ENCODE results near the gene PLEKHH3. TPM values are rescaled to one million over a fixed set of nuclear protein-coding genes. Genes with fewer than 3 reads are reported as not detected.
"Not testable (repeated sequence)": the region's sequence is repeated elsewhere in the genome, so short reads cannot be mapped to it uniquely, and the experiment has no call there.

The PLEKHH3 gene
- total and polyA plus RNA-seq, 9 donors = 27.2 to 57.5 (median 42.4) TPM

DNA sequence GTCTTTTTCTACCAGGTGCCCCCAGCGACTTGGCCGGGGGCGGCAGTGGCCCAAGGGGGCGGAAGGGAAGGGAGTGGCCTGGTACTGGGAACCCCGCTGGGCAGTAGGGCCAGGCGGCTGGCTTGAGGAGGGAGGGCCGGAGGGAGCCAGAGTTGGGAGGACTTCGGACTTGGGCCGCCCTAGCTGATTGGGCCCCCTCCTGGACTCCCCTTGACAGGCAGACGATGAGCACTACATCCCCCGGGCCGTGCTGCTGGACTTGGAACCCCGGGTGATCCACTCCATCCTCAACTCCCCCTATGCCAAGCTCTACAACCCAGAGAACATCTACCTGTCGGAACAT lies 16.9 kb downstream of the PLEKHH3 start:
- not testable (repeated sequence) for H3K4me1 ChIP-seq (ENCODE audit: control insufficient read depth, insufficient read depth, low read length); H3K27me3 ChIP-seq (ENCODE audit: control insufficient read depth, insufficient read depth, low read length); DNase-seq; H3K27ac ChIP-seq (ENCODE audit: low read length); H3K4me3 ChIP-seq (ENCODE audit: low read length); H3K9me3 ChIP-seq (replicated peaks; ENCODE audit: control insufficient read depth, low read depth, low read length)
- peaks cover 25% of the 10 kb centered on the region for H3K36me3 ChIP-seq (ENCODE audit: control insufficient read depth, insufficient read depth, low read length)
- no CpG with 5 or more reads among the region's 14 CpGs for WGBS (ENCODE audit: insufficient coverage)

DNA sequence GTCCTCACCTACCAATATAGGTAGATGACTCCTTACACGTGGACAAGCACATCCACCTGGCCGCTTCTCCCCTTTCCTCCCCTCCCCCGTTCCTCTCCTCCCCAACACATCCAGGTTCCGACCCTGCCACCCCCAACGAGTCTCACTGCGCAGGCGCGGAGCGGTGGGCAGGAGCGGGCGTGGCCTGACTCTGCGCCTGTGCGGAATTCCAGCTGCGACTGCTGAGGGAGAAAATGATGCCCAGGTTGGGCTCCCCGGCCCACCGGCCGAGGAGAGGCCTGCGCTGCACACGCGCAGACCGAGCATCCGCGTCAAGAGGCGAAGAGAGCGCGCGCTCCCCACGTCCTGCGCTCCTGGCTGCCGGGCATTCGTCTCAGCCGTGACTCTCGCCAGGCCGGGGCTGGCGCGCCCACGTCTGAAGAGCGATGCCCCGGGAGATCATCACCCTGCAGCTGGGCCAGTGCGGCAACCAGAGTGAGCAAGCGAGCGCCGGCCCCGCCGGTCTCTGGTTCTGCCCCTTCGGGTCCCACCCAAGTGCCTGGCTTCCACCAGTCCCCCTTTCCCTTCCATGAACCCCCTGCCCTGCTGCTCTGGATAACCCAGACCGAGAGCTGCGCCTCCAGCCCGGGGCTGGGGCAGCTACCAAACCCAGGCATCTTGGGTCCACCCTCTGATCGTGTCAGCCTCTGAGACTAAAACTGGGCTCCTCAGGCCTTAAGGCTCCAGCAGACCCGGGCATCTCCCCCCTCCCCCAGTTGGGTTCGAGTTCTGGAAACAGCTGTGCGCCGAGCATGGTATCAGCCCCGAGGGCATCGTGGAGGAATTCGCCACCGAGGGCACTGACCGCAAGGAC lies 17.5 kb downstream of the PLEKHH3 start, which contains the start of gene TUBG2:
Gene TUBG2 (plus strand): TSS at position 206 of the 853 bp plus-strand sequence. CDS start 220 bp downstream, at position 426.
- Histone ChIP-seq H3K4me1 (ENCODE audit: control insufficient read depth, insufficient read depth, low read length) (peaks cover 9% of the 10 kb centered on the region), H3K9me3 (replicated peaks; ENCODE audit: control insufficient read depth, low read depth, low read length) (no peaks in the 10 kb centered on the region), H3K27ac (ENCODE audit: low read length) (peak within 1 kb of the TSS; percentile 57), H3K36me3 (ENCODE audit: control insufficient read depth, insufficient read depth, low read length) (peaks cover 22% of the 10 kb centered on the region), H3K4me3 (ENCODE audit: low read length) (peak within 1 kb of the TSS; percentile 75), H3K27me3 (ENCODE audit: control insufficient read depth, insufficient read depth, low read length) (no peaks in the 10 kb centered on the region)
- peak; percentile 94 for DNase-seq
- WGBS (ENCODE audit: insufficient coverage) = under 1% methylated on average over 50 of the region's 59 CpGs

DNA sequence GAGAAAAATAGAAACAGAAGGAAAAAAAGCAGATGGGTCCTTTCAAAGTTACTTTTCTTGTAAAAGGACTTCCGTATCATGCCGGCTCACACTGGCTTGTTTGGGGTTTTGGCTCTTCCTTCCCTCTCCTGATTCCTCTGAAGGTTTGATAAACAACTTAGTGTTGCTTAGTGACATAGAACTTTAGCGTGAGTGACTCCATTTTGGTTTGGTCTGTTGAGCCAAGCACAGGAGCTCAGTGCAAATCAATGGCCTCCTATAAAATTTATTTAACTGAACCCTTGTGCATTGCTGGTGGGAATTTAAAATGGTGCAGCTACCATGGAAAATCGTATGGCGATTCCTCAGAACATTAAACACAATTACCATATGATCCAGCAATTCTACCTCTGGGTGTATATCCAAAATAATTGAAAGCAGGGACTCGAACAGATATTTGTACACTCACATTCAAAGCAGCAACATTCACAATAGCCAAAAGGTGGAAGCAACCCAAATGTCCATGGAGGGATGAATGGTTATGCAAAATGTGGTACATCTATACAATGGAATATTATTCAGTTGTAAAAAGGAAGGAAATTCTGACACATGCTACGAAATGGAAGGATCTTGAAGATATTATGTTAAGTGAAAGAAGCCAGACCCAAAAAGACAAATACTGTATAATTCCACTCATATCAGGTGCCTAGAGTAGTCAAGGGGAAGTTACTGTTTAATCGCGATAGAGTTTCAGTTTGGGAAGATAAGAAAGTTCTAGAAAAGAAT lies 18.8 kb downstream of the PLEKHH3 start:
- Histone ChIP-seq H3K9me3 (replicated peaks; ENCODE audit: control insufficient read depth, low read depth, low read length) (no peaks in the 10 kb centered on the region), H3K4me3 (ENCODE audit: low read length) (no peak overlapping the region), H3K36me3 (ENCODE audit: control insufficient read depth, insufficient read depth, low read length) (peaks cover 13% of the 10 kb centered on the region), H3K27ac (ENCODE audit: low read length) (no peak overlapping the region), H3K4me1 (ENCODE audit: control insufficient read depth, insufficient read depth, low read length) (peaks cover 21% of the 10 kb centered on the region), H3K27me3 (ENCODE audit: control insufficient read depth, insufficient read depth, low read length) (peaks cover 7% of the 10 kb centered on the region)
- WGBS (ENCODE audit: insufficient coverage) = 100% methylated on average over 2 of the region's 9 CpGs
- no peak for DNase-seq

DNA sequence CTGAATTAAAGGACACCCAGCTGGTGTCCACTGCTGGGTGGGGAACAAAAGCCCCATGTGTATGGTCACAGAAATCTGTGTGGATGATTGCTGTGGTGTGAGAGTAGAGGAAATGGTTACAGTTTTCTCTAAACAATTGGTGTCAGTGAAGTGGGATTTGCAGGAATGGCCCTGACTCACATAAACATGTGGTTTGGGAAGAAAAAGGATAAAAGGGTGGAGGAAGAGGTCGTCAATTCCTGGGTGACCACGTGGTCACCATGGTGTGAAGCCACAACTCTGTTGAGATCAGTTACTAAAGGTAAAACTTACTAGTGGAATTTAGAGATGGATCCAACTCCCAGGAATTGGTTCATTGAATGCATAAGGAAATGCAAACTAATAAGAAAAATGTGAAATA lies 21.3 kb downstream of the PLEKHH3 start:
- H3K4me3 ChIP-seq (ENCODE audit: low read length) = no peak overlapping the region
- WGBS (ENCODE audit: insufficient coverage) = 58% methylated on average over 2 of the region's 2 CpGs
- no peak for DNase-seq
- H3K27ac ChIP-seq (ENCODE audit: low read length) = no peak overlapping the region
- H3K4me1 ChIP-seq (ENCODE audit: control insufficient read depth, insufficient read depth, low read length) = peaks cover 18% of the 10 kb centered on the region
- no peaks in the 10 kb centered on the region for H3K9me3 ChIP-seq (replicated peaks; ENCODE audit: control insufficient read depth, low read depth, low read length)
- H3K36me3 ChIP-seq (ENCODE audit: control insufficient read depth, insufficient read depth, low read length) = no peaks in the 10 kb centered on the region
- peaks cover 7% of the 10 kb centered on the region for H3K27me3 ChIP-seq (ENCODE audit: control insufficient read depth, insufficient read depth, low read length)

DNA sequence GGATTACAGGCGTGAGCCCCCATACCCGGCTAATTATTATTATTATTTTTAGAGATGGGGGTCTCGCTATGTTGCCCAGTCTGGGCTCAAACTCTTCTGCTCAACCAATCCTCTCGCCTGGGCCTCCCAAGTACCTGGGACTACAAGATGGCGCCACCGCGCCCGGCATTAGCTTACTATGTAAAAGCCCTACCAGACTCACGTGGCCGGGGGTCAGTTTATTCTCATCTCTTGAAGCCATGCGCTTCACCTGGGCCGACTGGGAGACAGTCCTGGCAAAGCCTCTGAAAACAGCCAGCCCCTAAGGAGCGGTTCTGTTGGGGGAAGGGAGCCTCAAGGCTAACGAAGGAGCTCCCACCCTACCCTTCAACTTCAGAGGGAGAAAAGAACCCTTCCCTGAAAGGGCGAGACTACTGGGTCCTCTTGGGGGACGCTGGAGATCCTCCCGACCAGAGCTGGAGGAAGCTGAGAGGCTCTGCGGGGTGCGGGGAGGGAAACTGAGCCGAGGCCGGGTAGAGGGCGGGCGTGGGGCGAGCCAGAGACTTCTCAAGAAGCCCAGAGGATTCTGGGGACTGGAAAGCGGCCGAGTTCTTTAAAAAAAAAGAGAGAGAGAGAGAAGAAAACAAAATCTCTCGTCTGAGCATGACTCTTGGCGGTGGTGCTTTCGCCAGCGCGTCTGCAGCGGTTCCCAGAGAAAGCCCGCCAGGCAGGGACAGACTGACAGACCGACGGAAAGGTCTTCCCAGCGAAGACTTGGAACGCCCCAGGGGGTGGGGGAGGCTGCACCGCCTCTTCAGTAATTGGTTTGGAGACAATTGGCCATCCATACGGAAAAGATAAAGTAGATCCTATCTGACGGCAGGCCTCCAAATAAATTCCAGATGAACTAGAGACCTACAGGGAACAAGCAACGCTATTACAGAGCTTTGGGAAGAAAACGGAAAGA lies 23.3 kb downstream of the PLEKHH3 start:
- Histone ChIP-seq H3K4me1 (ENCODE audit: control insufficient read depth, insufficient read depth, low read length) (peaks cover 15% of the 10 kb centered on the region), H3K9me3 (replicated peaks; ENCODE audit: control insufficient read depth, low read depth, low read length) (no peaks in the 10 kb centered on the region)
- WGBS (ENCODE audit: insufficient coverage) = 4% methylated on average over 23 of the region's 42 CpGs

DNA sequence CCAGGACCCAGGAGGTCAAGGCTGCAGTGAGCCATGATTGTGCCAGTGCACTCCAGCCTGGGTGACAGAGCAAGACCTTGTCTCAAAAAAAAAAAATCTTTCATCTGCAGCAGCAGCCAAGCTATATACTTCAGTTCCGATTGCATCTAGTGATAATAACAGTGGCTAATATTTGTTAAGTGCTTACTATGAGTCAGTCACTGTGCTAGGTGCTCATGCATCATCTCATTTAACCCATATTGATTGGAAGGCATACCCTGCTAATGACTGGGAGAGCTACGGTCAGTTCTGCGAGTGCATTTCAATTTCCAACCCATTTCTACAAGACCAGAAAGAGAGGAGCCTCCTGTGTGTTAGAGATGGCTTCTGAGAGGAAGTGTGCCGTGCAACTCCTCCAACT lies 25.4 kb downstream of the PLEKHH3 start:
- WGBS (ENCODE audit: insufficient coverage) = no CpG with 5 or more reads among the region's 4 CpGs
- no peaks in the 10 kb centered on the region for H3K9me3 ChIP-seq (replicated peaks; ENCODE audit: control insufficient read depth, low read depth, low read length)
- DNase-seq = no peak

More for the DNA sequence above, 23.3 kb downstream of the PLEKHH3 start:
- peak overlapping the region; percentile 41 for H3K4me3 ChIP-seq (ENCODE audit: low read length)
- peak; percentile 96 for DNase-seq
- H3K27me3 ChIP-seq (ENCODE audit: control insufficient read depth, insufficient read depth, low read length) = peaks cover 7% of the 10 kb centered on the region
- no peaks in the 10 kb centered on the region for H3K36me3 ChIP-seq (ENCODE audit: control insufficient read depth, insufficient read depth, low read length)
- peak overlapping the region; percentile 88 for H3K27ac ChIP-seq (ENCODE audit: low read length)

DNA sequence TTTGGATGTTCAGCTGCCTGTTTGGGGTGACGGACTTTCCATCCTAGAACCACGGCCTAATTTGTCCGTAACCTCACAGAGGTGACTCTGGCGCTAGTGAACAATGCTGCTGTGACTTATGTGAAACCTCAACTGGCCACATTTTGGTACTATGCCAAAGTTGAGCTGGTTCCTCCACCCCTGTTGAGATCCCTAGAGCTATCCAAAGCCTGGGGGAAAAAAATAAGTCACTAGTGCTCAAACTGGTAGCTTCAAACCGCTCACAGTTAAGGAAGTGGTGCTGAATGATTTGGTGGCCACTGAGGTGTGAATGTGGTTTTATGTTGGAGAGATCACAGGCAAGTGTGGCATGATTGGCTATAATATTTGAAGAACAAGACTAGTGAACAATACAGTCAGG lies 29.0 kb downstream of the PLEKHH3 start:
- Histone ChIP-seq H3K27ac (ENCODE audit: low read length) (no peak overlapping the region), H3K27me3 (ENCODE audit: control insufficient read depth, insufficient read depth, low read length) (no peaks in the 10 kb centered on the region), H3K4me1 (ENCODE audit: control insufficient read depth, insufficient read depth, low read length) (no peaks in the 10 kb centered on the region), H3K4me3 (ENCODE audit: low read length) (no peak overlapping the region), H3K36me3 (ENCODE audit: control insufficient read depth, insufficient read depth, low read length) (no peaks in the 10 kb centered on the region), H3K9me3 (replicated peaks; ENCODE audit: control insufficient read depth, low read depth, low read length) (no peaks in the 10 kb centered on the region)
- WGBS (ENCODE audit: insufficient coverage) = 75% methylated on average over 5 of the region's 5 CpGs
- no peak for DNase-seq

More for the DNA sequence above, 25.4 kb downstream of the PLEKHH3 start:
- Histone ChIP-seq H3K4me3 (ENCODE audit: low read length) (no peak overlapping the region), H3K36me3 (ENCODE audit: control insufficient read depth, insufficient read depth, low read length) (no peaks in the 10 kb centered on the region), H3K27ac (ENCODE audit: low read length) (no peak overlapping the region), H3K4me1 (ENCODE audit: control insufficient read depth, insufficient read depth, low read length) (peaks cover 15% of the 10 kb centered on the region), H3K27me3 (ENCODE audit: control insufficient read depth, insufficient read depth, low read length) (peaks cover 7% of the 10 kb centered on the region)

DNA sequence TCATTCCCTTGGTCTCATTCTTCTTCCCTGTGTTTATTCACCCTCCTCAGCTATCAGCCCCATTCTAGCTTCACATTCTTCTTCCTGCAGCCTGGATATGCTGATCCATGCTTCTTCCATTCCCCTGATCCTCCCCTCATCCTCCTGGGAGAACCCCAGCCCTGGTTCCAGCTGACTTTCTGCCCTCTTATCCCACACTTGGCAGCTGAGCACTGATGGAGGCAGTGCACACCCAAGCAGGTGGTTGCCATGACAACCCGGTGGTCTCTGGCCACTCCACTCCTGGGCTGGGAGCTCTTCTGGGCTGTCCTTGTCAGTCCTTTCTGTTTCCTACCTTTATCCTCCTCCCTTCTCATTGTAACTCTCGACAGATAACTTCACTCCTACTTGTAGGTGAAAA lies 34.5 kb downstream of the PLEKHH3 start:
- Histone ChIP-seq H3K4me3 (ENCODE audit: low read length) (no peak overlapping the region), H3K36me3 (ENCODE audit: control insufficient read depth, insufficient read depth, low read length) (no peaks in the 10 kb centered on the region), H3K9me3 (replicated peaks; ENCODE audit: control insufficient read depth, low read depth, low read length) (no peaks in the 10 kb centered on the region), H3K27me3 (ENCODE audit: control insufficient read depth, insufficient read depth, low read length) (no peaks in the 10 kb centered on the region), H3K27ac (ENCODE audit: low read length) (no peak overlapping the region), H3K4me1 (ENCODE audit: control insufficient read depth, insufficient read depth, low read length) (no peaks in the 10 kb centered on the region)
- 18% methylated on average over 2 of the region's 2 CpGs for WGBS (ENCODE audit: insufficient coverage)
- no peak for DNase-seq

DNA sequence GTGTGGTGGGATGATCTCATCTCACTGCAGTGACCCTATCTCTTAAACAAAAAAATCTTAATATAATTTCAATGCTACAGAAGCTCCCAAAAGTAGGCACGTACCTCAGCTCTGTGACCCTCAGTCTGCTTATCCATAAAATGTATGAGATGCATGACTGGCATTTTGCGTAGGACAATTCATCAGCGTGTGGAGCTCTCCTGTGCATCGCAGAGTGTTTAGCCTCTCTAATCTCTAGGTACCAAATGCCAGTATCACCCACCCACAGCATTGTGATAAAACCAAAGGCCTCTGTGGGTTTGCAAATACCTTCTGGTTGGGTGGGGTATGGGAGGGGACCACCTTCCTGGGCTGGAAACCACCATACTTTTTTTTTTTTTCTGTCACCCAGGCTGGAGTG lies 36.7 kb downstream of the PLEKHH3 start:
- WGBS (ENCODE audit: insufficient coverage) = no CpG with 5 or more reads among the region's 4 CpGs
- Histone ChIP-seq H3K9me3 (replicated peaks; ENCODE audit: control insufficient read depth, low read depth, low read length) (no peaks in the 10 kb centered on the region), H3K27me3 (ENCODE audit: control insufficient read depth, insufficient read depth, low read length) (peaks cover 2% of the 10 kb centered on the region), H3K36me3 (ENCODE audit: control insufficient read depth, insufficient read depth, low read length) (no peaks in the 10 kb centered on the region), H3K27ac (ENCODE audit: low read length) (no peak overlapping the region), H3K4me1 (ENCODE audit: control insufficient read depth, insufficient read depth, low read length) (no peaks in the 10 kb centered on the region), H3K4me3 (ENCODE audit: low read length) (no peak overlapping the region)
- no peak for DNase-seq

Data from muscle of leg (tissue), 11 donors.